Fibroblast of lung (primary cell): Measurements from ENCODE around the gene LGSN. TPM values are rescaled to one million over a fixed set of nuclear protein-coding genes. Genes with fewer than 3 reads are reported as not detected.
"Not testable (repeated sequence)": the region's sequence is repeated elsewhere in the genome, so short reads cannot be mapped to it uniquely, and the experiment has no call there.

Experiments
- DNase-seq, 2 donors: peaks; one replicate each; pipeline versions ENCODE4 v3.0.0 to v3.0.0-alpha.2; 2010; ENCODE audit warnings: low read depth in 2 of 2
- H2AFZ ChIP-seq: 2 replicates; pipeline ENCODE4 v1.5.1; 2012; ENCODE audit warnings: low read length, control low read depth, inconsistent platforms
- H3K27ac ChIP-seq: 2 replicates; pipeline ENCODE4 v1.5.1; 2011; ENCODE audit warnings: low read length, control low read depth; ENCODE audit not compliant: insufficient read depth
- H3K27me3 ChIP-seq: 2 replicates; pipeline ENCODE4 v1.5.1; 2011; ENCODE audit warnings: mild to moderate bottlenecking, low read length; ENCODE audit not compliant: control insufficient read depth, insufficient read depth
- H3K36me3 ChIP-seq: 2 replicates; pipeline ENCODE4 v1.5.1; 2011; ENCODE audit warnings: low read length; ENCODE audit not compliant: control insufficient read depth, insufficient read depth
- H3K4me1 ChIP-seq: 2 replicates; pipeline ENCODE4 v1.5.1; 2011; ENCODE audit warnings: low read length; ENCODE audit not compliant: control insufficient read depth, insufficient read depth; ENCODE audit errors: extremely low read depth
- H3K4me2 ChIP-seq: 2 replicates; pipeline ENCODE4 v1.5.1; 2011; ENCODE audit warnings: low read length, control low read depth; ENCODE audit not compliant: insufficient read depth; ENCODE audit errors: extremely low read depth
- H3K4me3 ChIP-seq, 4 experiments: fragments of 200-600 bp in 1 of 4; sonication (generic) in 1 of 4; replicated peaks in 1 of 4; 2 replicates each; pipeline ENCODE4 v1.5.1; 2011 to 2016; ENCODE audit warnings: low read length in 4 of 4, low read depth in 3 of 4, mild to moderate bottlenecking in 3 of 4, control low read depth in 2 of 4, inconsistent platforms in 1 of 4, mixed read lengths in 1 of 4; ENCODE audit not compliant: insufficient read depth in 1 of 4; ENCODE audit errors: control extremely low read depth in 1 of 4
- H3K79me2 ChIP-seq: 2 replicates; pipeline ENCODE4 v1.5.1; 2012; ENCODE audit warnings: mild to moderate bottlenecking, low read length, inconsistent platforms; ENCODE audit not compliant: control insufficient read depth, insufficient read depth
- H3K9ac ChIP-seq: 2 replicates; pipeline ENCODE4 v1.5.1; 2011; ENCODE audit warnings: mild to moderate bottlenecking, low read length, control low read depth; ENCODE audit not compliant: insufficient read depth
- H3K9me3 ChIP-seq: 2 replicates; pipeline ENCODE4 v1.5.1; 2012; ENCODE audit warnings: low read depth, low read length; ENCODE audit not compliant: control insufficient read depth, insufficient read depth
- H4K20me1 ChIP-seq: 2 replicates; pipeline ENCODE4 v1.5.1; 2011; ENCODE audit warnings: low read length; ENCODE audit not compliant: control insufficient read depth, insufficient read depth; ENCODE audit errors: extremely low read depth
- EZH2 ChIP-seq: IDR thresholded peaks from 2 replicates; pipeline ENCODE4 v1.5.1; 2012; ENCODE audit warnings: low read length, control low read depth, mild to moderate bottlenecking; ENCODE audit errors: missing control alignments
- polyA plus RNA-seq, 2 donors: library from polyadenylated mRNA; depleted of rRNA in 1 of 2; stranded (reverse) in 1 of 2; unstranded in 1 of 2; fragments of >200 nt; gene quantifications; 2 replicates each; pipeline ENCODE4 v1.2.1, GENCODE V29; 2011 to 2012; ENCODE audit warnings: missing spikeins in 1 of 2
- total RNA-seq: library from RNA; depleted of rRNA; stranded (reverse); fragments of >200 nt; gene quantifications from 2 replicates; pipeline ENCODE4 v1.2.1, GENCODE V29; 2014
- TF ChIP-seq, protein P1 (sequence below), 2 donors: IDR thresholded peaks in 1 of 2; conservative IDR thresholded peaks in 1 of 2; 1 replicate in 1 of 2; 2 replicates in 1 of 2; pipeline ENCODE4 v1.5.1; 2011 to 2012; ENCODE audit warnings: low read length in 2 of 2, control low read depth in 1 of 2, inconsistent platforms in 1 of 2, low read depth in 1 of 2, mild to moderate bottlenecking in 1 of 2

The LGSN gene
- total and polyA plus RNA-seq, 2 donors (not counting 1 experiment from before 2014, with no cell fraction given): under 0.01 TPM; not detected in 1

DNA sequence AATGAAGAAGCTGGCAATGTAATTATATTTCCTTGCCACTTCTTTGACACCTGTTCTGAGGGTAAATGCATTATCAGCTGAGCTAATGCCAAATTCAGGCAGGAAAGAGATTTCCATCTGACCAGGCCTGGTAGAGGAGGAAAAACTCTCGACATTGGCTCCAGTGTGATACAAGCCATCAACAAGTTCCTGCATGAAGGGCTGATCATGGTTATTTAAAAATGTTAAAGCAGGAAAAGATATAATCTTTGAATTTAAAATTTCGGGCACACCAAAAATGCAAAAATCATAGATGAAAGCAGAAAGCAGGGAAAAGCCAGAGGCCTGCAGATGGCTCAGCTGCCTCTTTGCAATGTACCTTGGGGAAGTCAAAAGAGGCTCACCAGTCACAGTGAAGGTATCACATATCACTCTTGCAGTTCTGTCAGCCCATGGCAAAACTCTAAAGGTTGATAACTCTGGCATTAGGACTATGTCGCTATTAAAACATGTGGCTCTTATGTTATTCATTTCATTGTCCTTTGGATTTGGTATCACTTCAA is 39.1 kb downstream of the LGSN start:
- Histone ChIP-seq H3K27me3 (no peaks in the 10 kb centered on the region), H3K4me1 (no peaks in the 10 kb centered on the region), H3K9me3 (no peaks in the 10 kb centered on the region), H3K4me3 (no peak overlapping the region), H2AFZ (no peak overlapping the region), H3K27ac (no peak overlapping the region), H3K79me2 (no peaks in the 10 kb centered on the region), H3K9ac (no peak overlapping the region), H4K20me1 (no peaks in the 10 kb centered on the region), H3K36me3 (no peaks in the 10 kb centered on the region), H3K4me2 (no peak overlapping the region)
- DNase-seq: no peak
- TF ChIP-seq, protein P1, sequence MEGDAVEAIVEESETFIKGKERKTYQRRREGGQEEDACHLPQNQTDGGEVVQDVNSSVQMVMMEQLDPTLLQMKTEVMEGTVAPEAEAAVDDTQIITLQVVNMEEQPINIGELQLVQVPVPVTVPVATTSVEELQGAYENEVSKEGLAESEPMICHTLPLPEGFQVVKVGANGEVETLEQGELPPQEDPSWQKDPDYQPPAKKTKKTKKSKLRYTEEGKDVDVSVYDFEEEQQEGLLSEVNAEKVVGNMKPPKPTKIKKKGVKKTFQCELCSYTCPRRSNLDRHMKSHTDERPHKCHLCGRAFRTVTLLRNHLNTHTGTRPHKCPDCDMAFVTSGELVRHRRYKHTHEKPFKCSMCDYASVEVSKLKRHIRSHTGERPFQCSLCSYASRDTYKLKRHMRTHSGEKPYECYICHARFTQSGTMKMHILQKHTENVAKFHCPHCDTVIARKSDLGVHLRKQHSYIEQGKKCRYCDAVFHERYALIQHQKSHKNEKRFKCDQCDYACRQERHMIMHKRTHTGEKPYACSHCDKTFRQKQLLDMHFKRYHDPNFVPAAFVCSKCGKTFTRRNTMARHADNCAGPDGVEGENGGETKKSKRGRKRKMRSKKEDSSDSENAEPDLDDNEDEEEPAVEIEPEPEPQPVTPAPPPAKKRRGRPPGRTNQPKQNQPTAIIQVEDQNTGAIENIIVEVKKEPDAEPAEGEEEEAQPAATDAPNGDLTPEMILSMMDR (conservative IDR thresholded peaks at IDR 0.05 in 1 of 2, IDR thresholded peaks at IDR 0.05 in 1 of 2; ENCODE audit: low read depth in 1 of 2, low read length in 2 of 2): no peak
- no peak for TF ChIP-seq EZH2

DNA sequence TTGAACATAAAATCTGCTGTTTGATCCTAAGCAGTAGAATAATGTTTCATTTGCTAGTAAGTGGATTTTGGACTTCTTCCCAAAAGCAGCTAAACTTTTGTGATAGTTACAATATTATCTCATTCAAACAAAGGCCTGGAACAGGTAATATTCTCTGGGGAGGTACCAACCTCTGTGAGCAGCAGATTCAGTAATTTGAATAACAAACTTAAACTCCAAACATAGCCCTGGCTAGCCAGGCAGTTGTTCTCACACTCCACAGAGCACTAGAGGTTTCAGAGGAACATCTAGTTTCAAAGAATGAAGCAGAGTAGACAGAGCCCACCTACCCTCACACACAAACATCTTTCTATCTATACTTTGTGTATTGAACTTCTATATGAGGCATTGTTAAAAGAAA is 40.9 kb downstream of the LGSN start:
- Histone ChIP-seq H2AFZ (no peak overlapping the region), H3K27ac (no peak overlapping the region), H3K4me1 (no peaks in the 10 kb centered on the region), H3K27me3 (no peaks in the 10 kb centered on the region), H3K4me3 (no peak overlapping the region), H3K9ac (no peak overlapping the region), H4K20me1 (no peaks in the 10 kb centered on the region), H3K9me3 (no peaks in the 10 kb centered on the region), H3K36me3 (no peaks in the 10 kb centered on the region), H3K79me2 (no peaks in the 10 kb centered on the region), H3K4me2 (no peak overlapping the region)
- TF ChIP-seq EZH2: no peak
- TF ChIP-seq, protein P1 (conservative IDR thresholded peaks at IDR 0.05 in 1 of 2, IDR thresholded peaks at IDR 0.05 in 1 of 2; ENCODE audit: low read depth in 1 of 2, low read length in 2 of 2): no peak
- DNase-seq: no peak

DNA sequence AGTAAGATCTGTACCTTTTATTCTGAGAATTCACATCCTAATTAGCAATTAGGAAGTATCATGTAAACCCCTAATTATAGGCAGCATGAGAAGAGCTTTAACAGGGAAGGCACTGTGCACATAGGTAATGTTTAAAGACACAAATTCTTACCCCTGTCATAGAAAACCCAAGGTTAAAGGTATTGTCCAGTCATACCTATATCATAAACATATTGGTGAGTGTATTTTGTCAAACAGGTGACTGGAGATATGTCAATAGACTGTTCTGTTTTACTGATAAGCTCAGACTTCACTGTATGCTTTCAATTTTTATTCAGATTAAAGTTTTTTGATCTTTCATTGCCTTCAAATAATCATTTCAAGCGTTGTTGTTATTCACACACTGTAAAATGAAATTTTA is 43.8 kb downstream of the LGSN start:
- Histone ChIP-seq H3K9ac (no peak overlapping the region), H3K4me2 (no peak overlapping the region), H3K36me3 (no peaks in the 10 kb centered on the region), H3K79me2 (no peaks in the 10 kb centered on the region), H3K4me1 (no peaks in the 10 kb centered on the region), H3K4me3 (no peak overlapping the region), H3K9me3 (no peaks in the 10 kb centered on the region), H3K27me3 (no peaks in the 10 kb centered on the region), H4K20me1 (no peaks in the 10 kb centered on the region), H2AFZ (no peak overlapping the region), H3K27ac (no peak overlapping the region)
- DNase-seq: no peak
- TF ChIP-seq EZH2: no peak
- TF ChIP-seq, protein P1 (conservative IDR thresholded peaks at IDR 0.05 in 1 of 2, IDR thresholded peaks at IDR 0.05 in 1 of 2; ENCODE audit: low read depth in 1 of 2, low read length in 2 of 2): no peak

DNA sequence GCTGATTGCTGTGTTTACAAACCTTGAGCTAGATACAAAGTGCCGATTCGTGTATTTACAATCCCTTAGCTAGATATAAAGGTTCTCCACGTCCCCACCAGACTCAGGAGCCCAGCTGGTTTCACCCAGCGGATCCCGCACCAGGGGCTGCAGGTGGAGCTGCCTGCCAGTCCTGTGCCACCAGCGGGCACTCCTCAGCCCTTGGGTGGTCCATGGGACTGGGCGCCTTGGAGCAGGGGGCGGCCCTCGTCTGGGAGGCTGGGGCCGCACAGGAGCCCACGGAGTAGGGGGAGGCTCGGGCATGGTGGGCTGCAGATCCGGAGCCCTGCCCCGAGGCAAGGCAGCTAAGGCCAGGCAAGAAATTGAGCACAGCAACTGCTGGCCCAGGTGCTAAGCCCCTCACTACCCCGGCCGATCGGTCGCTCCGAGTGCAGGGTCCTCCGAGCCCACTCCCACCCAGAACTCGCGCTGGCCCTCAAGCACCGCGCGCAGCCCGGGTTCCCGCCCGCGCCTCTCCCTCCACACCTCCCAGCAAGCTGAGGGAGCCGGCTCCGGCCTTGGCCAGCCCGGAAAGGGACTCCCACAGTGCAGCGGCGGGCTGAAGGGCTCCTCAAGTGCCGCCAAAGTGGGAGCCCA is 44.9 kb downstream of the LGSN start:
- H2AFZ ChIP-seq, H3K27ac ChIP-seq, H3K36me3 ChIP-seq, H3K4me2 ChIP-seq, H3K9ac ChIP-seq, H4K20me1 ChIP-seq, H3K4me3 ChIP-seq, H3K9me3 ChIP-seq, H3K4me1 ChIP-seq, H3K27me3 ChIP-seq, H3K79me2 ChIP-seq, DNase-seq: not testable (repeated sequence)
